GM04503 (cell line): Measurements from ENCODE around the gene EZH2.
A peak's percentile ranks its signal among the peaks of the same experiment; 100 is the strongest.

Source experiments
- DNase-seq: peaks from one replicate; pipeline ENCODE4 v3.0.0-alpha.2; 2012; ENCODE audit warnings: low read depth

Gene EZH2

DNA sequence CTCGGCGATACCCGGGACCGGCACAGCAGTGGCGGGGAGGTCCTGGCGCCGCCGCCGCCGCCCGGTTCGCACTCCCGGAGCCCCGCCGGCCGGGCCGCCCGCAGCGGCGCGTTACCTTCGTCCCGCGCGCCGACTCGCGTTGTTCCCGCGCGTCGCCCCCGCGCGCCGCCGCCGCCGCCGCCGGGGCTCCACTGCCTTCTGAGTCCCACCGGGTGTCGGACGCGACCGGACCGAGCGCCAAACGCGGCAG, at the start of gene EZH2:
EZH2 (minus strand) TSS at position 243 of the 250 bp plus-strand sequence. CDS start 36,993 bp downstream, outside the sequence.
- DNase-seq, result no peak

DNA sequence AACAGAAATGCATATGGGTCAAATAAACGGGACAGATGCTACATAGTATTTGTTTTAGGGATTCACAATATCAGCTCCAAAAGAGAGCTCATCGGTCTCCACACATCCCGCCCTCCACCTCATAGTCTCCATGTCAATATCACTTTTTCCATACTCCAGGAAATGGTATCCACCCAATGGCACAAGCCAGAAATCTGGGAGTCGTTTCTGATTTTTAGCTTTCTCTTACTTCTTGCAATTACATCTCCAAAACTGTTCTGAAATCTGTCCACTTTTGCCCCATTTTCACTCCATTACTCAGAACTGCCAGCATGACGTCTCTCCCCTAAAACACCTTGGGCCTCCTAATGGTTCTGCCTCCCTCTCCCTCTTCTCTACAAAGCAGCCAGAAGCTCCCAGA, 47.4 kb upstream of the EZH2 start:
- no peak for DNase-seq

DNA sequence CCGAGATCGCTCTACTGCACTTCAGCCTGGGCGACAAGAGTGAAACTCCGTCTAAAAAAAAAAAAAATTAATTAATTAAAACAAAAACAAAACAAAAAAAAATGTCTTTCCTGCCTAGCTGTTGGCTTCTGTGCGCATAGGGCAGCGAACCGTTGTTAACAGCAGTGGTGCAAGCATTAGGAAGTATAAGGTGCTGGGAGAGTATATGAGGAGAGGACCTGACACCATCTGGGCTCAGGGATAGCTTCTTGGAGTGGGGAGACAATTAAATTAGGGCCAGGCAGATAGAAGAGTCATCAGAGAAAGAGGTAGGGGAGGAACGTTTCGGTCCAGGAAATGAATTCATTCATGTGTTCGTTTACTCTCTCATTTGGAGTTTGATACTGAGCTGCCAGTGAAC, 46.2 kb upstream of the EZH2 start:
- DNase-seq, result no peak

- DNase-seq, result no peak
Observed at GRCh38 chr7:148929176-148929575, 45.1 kb upstream of the EZH2 start.

DNA sequence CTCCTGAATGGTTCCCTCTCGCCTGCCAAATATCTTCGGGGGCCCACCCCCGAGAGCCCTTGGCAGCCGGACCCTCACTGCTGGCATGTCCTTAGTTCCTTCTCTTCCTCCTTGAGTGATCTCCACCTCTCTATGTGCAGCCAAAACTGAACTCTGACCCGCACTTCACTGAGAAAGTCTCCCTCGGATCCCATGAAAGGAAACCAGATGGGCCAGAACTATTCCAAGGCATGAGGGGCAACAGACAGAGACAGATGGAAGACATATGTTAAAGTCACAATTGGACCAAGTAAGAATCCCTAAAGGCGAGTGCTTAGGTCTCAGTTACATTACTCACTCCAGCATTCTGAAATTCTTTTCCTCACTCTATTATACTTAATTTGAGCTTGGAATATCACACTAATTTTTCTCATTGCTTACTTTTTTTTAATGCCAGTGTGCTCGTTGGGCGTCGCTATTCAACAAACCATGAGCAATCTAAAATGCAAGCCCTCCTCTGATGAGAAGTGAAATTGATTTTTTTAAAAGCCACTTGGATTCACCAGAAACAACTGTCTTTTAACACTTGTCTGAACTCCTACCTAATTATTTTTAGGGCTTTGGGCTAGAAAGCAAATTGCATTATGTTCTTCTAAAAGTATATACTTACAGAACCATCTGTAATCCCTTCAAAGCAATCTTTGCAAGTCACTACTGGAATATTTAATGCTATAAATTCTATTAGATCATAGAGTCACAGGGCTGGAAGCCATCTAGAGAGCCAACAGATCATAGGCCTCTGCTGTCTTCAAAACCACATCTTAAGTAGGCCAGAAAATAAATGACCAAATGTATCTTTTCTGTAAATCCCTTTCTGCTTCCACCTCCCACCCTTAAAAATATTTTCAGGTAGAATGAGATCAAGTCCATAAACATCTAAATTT, 43.3 kb upstream of the EZH2 start:
- DNase-seq, result no peak

DNA sequence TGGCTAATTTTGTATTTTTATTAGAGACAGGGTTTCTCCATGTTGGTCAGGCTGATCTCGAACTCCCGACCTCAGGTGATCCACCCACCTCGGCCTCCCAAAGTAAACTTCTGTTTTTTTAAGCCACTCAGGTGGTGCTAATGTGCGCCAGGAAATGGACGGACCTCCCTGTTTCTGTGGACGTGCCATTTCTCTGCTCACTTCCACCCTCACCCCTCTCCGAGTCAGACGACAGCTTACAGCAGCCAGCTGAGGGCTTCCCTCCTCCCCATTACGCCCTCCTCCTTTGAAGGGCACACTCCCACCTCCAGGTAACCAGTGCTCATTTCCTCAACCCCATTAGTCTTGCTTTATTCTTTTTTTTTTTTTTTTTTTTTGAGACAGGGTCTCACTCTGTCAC, 41.7 kb upstream of the EZH2 start:
- DNase-seq, result no peak

GRCh38 chr7:148924011-148924410, 39.9 kb upstream of the EZH2 start:
- DNase-seq, result no peak

- no peak for DNase-seq
Observed at GRCh38 chr7:148921806-148922205, 37.7 kb upstream of the EZH2 start.

DNA sequence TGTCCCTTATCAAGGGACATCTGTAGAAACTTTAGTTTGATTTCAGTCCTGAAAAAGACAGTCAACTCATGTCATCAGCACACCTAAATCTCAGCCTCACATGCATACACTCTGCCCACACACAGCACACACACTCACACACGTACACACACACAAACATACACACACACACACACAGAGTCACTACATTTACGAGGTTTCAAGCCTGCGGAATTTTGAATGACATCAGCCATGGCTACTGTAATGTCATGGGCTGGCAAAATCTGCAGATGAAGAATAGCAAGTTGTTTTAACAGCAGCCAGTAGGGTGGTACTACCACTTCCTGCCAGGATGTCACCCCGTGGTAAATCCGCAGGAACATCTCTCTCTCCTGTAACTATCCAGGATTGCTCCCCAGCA, 37.1 kb upstream of the EZH2 start:
- DNase-seq, result no peak

DNA sequence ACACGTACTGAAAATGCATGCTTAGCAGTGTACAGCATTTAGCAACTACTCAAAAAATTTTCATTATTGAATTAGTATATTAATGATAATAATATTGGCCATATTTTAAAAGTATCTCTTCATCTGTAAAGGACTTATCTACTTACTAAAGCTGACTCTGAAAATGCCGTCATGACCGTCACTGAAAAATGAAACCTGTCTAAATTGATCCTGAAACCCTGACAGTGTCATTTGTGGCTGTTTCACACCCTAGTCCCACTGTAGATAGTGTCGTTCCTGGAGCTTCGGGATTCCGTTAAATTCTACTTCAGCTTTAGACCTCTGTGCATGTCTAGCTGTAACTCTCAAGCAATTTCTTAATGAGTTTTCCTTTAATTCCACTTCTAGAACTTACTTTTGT, 35.8 kb upstream of the EZH2 start:
- DNase-seq, result no peak

DNA sequence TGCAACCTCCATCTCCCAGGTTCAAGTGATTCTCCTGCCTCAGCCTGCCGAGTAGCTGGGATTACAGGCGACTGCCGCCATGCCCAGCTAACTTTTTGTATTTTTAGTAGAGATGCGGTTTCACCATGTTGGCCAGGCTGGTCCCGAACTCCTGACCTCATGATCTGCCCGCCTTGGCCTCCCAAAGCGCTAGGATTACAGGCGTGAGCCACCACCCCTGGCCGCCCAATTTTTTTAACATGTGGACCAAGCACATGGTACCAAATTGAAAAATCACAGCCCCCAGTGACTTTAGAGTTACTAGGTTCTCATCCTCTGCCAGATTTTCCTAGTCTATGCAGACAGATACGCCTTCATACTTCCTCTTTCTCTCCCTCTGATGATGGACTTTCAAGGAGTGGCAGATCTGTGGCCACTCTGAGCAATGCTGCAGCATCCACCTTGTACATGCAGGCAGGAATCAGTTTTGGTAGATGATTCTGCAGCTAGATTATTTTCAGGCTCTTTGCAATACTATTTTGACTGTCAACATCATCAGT, 34.0 kb upstream of the EZH2 start:
- DNase-seq, result no peak

DNA sequence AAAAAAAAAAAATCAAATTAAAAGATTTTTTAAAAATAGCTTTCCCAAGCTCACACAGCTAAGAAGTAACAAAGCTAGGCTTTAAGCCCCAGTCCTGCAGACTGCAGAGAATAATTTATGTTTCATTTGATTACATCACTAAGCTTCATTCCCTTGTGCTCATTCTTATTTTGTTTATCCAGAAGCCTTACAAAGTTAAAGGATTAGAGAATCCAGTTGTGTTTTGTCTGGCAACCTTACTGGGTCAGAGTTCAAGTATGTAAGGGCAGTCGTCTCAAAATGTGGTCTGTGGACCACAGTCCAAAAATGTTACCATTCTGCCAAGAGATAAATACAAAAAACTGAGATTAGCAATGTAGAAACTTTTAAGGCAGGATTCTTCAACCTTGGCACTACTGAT, 32.1 kb upstream of the EZH2 start:
- DNase-seq, result peak; percentile 73

DNA sequence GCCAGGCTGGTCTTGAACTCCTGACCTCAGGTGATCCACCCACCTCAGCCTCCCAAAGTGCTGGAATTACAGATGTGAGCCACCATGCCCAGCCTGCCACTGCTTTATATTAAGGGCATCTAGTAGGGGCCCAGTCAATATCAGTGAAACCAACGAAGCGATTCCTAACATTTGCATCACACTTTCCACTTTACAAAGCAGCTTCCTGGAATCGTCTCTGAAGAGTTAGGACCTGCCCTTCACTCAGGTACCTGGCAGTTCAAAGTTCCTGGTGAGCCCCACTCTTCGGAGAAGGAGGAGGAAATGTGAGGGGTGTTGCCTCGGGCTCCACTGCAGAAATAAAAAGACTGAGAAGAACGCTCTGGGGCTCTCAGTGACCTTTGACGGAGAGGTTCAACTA, 31.1 kb upstream of the EZH2 start:
- DNase-seq, result no peak

DNA sequence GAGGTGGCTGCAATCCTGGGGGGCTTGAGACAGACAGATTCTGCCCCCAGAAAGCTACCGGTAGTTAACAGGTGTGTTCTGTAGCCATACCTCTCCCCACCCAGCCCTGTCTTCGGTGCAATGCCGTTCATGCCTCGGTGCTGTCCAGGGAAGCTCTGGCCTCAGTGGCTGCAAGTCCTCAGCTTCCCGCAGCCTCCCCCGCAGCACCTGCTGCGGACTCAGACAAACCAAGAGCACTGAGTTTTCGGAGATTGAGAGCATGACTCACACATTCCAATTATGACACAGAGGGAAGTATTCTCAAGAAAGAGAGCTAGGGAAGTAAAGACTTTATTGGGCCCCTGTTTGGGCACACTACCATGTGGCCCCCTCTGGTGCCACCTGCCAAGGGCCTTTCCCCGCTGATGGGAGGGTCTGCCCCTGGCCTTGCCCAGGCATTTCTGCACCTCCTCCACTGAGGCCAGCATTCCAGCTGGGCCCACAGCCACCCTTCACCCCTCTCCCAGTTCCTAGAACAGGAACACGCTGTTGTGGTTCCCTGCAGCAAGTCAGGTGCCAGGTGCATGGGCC, 30.2 kb upstream of the EZH2 start:
- no peak for DNase-seq

GRCh38 chr7:148912758-148913541, 28.9 kb upstream of the EZH2 start:
- no peak for DNase-seq

DNA sequence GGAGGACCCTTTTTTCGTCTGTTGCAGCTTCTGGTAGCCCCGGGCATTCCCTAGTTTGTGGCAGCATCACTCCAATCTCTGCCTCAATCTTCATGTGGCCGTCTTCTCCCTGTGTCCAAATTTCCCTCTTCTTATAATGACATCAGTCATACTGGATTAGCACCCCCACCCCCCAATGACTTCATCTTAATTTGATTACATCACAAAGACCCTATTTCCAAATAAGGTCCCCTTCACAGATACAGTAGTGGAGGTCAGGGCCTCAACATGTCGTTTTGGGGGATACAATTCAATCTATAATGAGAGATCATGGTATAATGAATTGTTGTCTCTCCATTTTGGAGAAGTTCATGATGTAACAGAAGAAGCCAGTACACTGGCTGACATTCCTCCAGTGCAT, 28.1 kb upstream of the EZH2 start:
- no peak for DNase-seq

- DNase-seq, result no peak
Observed at GRCh38 chr7:148911626-148912025, 27.5 kb upstream of the EZH2 start.

DNA sequence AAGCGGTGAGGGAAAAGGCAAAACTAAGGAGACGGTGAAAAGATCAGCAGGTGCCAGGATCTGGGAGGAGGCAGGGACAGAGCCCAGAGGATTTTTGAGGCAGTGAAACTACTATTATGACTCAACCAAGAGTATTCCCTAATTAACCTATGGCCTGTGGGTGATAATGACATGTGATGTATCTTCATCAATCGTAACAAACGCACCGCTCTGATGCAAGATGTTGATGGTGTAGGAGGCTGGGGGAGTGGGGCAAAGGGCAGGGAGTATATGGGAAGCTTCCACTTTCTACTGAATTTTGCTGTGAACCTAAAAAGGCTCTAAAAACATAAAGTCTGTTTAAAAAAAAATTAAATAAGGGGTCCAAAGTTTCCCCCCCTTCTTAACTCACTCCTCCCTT, 25.5 kb upstream of the EZH2 start:
- DNase-seq, result no peak

DNA sequence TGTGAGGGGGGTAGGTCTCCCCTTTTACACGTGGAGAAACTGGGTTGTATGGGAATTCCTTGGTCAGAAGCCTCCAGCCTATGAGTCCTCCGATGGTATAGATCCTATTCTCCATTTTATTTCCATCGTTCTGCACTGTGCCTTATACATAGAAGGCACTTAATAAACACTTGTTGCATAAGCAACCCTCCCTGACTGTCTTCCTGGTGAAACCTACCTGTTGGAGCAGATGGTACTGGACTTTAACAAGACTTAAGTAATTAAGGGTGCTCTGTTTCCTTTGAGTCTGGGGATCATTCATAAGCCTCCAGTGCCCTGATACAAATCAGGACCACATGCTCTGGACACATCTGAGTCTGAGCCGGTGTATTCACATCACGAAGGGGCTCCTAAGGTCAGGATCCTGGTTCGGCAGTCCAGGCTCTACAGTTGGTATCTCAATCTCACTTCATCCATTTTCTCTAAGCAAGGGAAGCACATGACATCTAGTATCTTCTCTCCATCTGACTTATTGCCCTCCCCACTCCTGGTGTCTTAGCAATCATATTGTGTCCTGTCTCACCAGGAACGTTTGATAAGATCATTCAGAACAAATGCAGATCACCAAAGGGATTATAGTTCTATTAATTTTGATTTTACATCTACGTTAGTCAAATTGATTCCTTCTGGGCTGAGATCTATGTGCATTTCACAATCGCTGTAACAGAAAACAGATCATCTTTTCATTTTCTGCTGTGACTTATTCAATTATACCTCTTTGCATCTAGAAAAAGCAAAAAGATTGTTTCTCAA, 22.8 kb upstream of the EZH2 start:
- no peak for DNase-seq

DNA sequence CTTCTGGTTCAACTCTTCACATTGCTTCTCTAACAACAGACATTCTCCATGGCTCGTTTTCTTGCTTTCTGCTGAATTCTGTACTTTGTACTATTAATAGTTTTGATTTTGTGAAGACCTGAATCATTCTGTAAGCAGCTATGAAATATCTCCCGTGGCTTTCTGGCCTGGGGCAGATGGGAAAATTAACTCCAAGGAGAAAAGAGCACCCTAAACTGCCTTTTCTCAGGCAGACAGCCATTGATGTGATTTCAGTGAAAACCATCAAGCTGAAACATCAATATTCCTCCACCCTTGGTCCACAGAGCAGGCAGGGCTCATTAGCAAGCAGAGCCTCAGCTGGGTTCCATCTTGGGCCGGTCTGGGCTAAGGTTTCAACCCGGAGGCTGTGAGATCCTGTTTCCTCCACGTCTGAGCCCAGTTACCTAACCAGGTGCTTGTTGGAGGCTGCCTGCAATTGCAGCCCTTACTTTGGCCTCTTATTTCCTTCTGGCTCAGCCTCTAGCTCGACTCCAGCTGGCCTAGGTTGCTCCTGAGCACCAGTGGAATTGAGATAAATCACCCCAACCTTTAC, 21.1 kb upstream of the EZH2 start:
- DNase-seq, result no peak

DNA sequence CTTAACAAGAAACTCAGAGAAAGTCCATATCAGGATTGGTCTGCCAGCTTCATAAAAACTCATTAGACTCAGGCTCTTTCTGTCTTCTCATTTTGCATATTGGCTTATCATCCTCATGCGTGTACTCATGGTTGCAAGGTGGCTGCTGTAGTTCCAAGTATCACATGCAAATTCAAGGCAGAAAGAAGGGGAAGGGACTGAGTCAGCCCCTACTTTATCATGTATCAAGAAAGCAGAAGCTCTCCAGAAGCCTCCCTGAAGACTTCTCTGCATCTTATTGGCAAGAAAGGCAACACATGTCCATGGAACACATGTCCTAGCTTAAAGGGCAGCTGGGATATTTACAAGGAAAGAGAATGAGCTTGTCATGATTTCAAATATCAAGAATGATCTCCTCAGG, 19.4 kb upstream of the EZH2 start:
- no peak for DNase-seq

DNA sequence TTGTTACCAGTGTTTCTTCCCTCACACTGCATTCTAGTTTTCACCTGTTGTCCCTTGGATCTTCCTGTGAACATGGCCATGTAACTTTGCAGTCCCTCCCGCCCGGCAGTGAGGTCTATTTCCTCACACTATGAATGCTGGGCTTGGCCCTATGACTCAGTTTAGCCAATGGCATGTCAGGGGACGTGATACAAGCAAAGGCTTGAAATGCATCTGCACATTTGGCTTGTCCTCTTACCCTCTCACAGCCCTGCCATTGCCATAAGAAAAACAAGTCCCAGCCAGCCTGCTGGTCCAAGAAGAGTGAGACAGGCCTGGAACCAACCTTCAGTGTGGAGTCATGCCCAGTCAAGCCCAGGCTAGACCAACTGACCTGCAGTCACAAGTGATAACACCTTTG, 17.1 kb upstream of the EZH2 start:
- no peak for DNase-seq
